Measurements from ENCODE around the gene PTPRC. TPM values are rescaled to one million over a fixed set of nuclear protein-coding genes. Genes with fewer than 3 reads are reported as not detected.

Gene PTPRC
- polyA plus RNA-seq, 4 donors = 1.6 to 17.4 (median 5.3) TPM

GRCh38 chr1:198637916-198638437 is 863 bp upstream of the PTPRC start:
- peak overlapping the region in 2 of 3 donors; percentile 55 to 58 for H3K27ac ChIP-seq (ENCODE audit: low read depth in 1 of 3, low read length in 2 of 3)
- DNase-seq (no peak), FAIRE-seq (no peak)

GRCh38 chr1:198638441-198638840 is 399 bp upstream of the PTPRC start:
- WGBS, 3 donors = 26 to 32% (median 29%) methylated on average over 1 of the region's 1 CpG
- H3K27me3 ChIP-seq (ENCODE audit: control insufficient read depth in 3 of 3, insufficient read depth in 3 of 3, low read length in 3 of 3) = no peaks in the 10 kb centered on the region
- FAIRE-seq (peak; percentile 39), DNase-seq (no peak)
- H3K4me1 ChIP-seq (ENCODE audit: control insufficient read depth in 3 of 3, insufficient read depth in 2 of 3, low read depth in 1 of 3, low read length in 2 of 3) = no peaks in the 10 kb centered on the region
- H3K9me3 ChIP-seq (ENCODE audit: control insufficient read depth in 2 of 2, insufficient read depth in 1 of 2, low read depth in 1 of 2, low read length in 1 of 2) = no peaks in the 10 kb centered on the region
- no peak overlapping the region for H3K4me3 ChIP-seq (ENCODE audit: low read depth in 1 of 3, low read length in 3 of 3)
- peak overlapping the region in 2 of 3 donors; percentile 55 to 58 for H3K27ac ChIP-seq (ENCODE audit: low read depth in 1 of 3, low read length in 2 of 3)
- H3K36me3 ChIP-seq (ENCODE audit: control insufficient read depth in 3 of 3, insufficient read depth in 2 of 3, low read depth in 1 of 3, low read length in 3 of 3) = no peaks in the 10 kb centered on the region

More at GRCh38 chr1:198637916-198638437, 863 bp upstream of the PTPRC start:
- no peaks in the 10 kb centered on the region for H3K27me3 ChIP-seq (ENCODE audit: control insufficient read depth in 3 of 3, insufficient read depth in 3 of 3, low read length in 3 of 3)
- no peaks in the 10 kb centered on the region for H3K9me3 ChIP-seq (ENCODE audit: control insufficient read depth in 2 of 2, insufficient read depth in 1 of 2, low read depth in 1 of 2, low read length in 1 of 2)
- no peak overlapping the region for H3K4me3 ChIP-seq (ENCODE audit: low read depth in 1 of 3, low read length in 3 of 3)
- H3K4me1 ChIP-seq (ENCODE audit: control insufficient read depth in 3 of 3, insufficient read depth in 2 of 3, low read depth in 1 of 3, low read length in 2 of 3) = no peaks in the 10 kb centered on the region
- no peaks in the 10 kb centered on the region for H3K36me3 ChIP-seq (ENCODE audit: control insufficient read depth in 3 of 3, insufficient read depth in 2 of 3, low read depth in 1 of 3, low read length in 3 of 3)
- WGBS, 3 donors = 64 to 85% (median 74%) methylated on average over 1 of the region's 1 CpG

- peak; percentile 39 for FAIRE-seq
- Histone ChIP-seq H3K27me3 (ENCODE audit: control insufficient read depth in 3 of 3, insufficient read depth in 3 of 3, low read length in 3 of 3) (no peaks in the 10 kb centered on the region), H3K27ac (ENCODE audit: low read depth in 1 of 3, low read length in 2 of 3) (no peak overlapping the region), H3K4me3 (ENCODE audit: low read depth in 1 of 3, low read length in 3 of 3) (peak overlapping the region in 1 of 3 donors; percentile 23), H3K36me3 (ENCODE audit: control insufficient read depth in 3 of 3, insufficient read depth in 2 of 3, low read depth in 1 of 3, low read length in 3 of 3) (no peaks in the 10 kb centered on the region), H3K4me1 (ENCODE audit: control insufficient read depth in 3 of 3, insufficient read depth in 2 of 3, low read depth in 1 of 3, low read length in 2 of 3) (no peaks in the 10 kb centered on the region), H3K9me3 (ENCODE audit: control insufficient read depth in 2 of 2, insufficient read depth in 1 of 2, low read depth in 1 of 2, low read length in 1 of 2) (no peaks in the 10 kb centered on the region)
- WGBS, 3 donors = 70 to 79% (median 71%) methylated on average over 1 of the region's 1 CpG
- no peak for DNase-seq
Measured at GRCh38 chr1:198639671-198640143, 867 bp downstream of the PTPRC start.

GRCh38 chr1:198640174-198640573 is 1.3 kb downstream of the PTPRC start:
- Histone ChIP-seq H3K27ac (ENCODE audit: low read depth in 1 of 3, low read length in 2 of 3) (no peak overlapping the region), H3K27me3 (ENCODE audit: control insufficient read depth in 3 of 3, insufficient read depth in 3 of 3, low read length in 3 of 3) (no peaks in the 10 kb centered on the region), H3K4me1 (ENCODE audit: control insufficient read depth in 3 of 3, insufficient read depth in 2 of 3, low read depth in 1 of 3, low read length in 2 of 3) (no peaks in the 10 kb centered on the region), H3K4me3 (ENCODE audit: low read depth in 1 of 3, low read length in 3 of 3) (peak overlapping the region in 1 of 3 donors; percentile 23), H3K9me3 (ENCODE audit: control insufficient read depth in 2 of 2, insufficient read depth in 1 of 2, low read depth in 1 of 2, low read length in 1 of 2) (no peaks in the 10 kb centered on the region), H3K36me3 (ENCODE audit: control insufficient read depth in 3 of 3, insufficient read depth in 2 of 3, low read depth in 1 of 3, low read length in 3 of 3) (no peaks in the 10 kb centered on the region)
- 68 to 85% (median 70%) methylated on average over 2 of the region's 2 CpGs for WGBS, 3 donors
- FAIRE-seq (no peak), DNase-seq (no peak)

- Histone ChIP-seq H3K9me3 (ENCODE audit: control insufficient read depth in 2 of 2, insufficient read depth in 1 of 2, low read depth in 1 of 2, low read length in 1 of 2) (no peaks in the 10 kb centered on the region), H3K27ac (ENCODE audit: low read depth in 1 of 3, low read length in 2 of 3) (peak overlapping the region in 2 of 3 donors; percentile 20 to 75), H3K4me1 (ENCODE audit: control insufficient read depth in 3 of 3, insufficient read depth in 2 of 3, low read depth in 1 of 3, low read length in 2 of 3) (no peaks in the 10 kb centered on the region), H3K36me3 (ENCODE audit: control insufficient read depth in 3 of 3, insufficient read depth in 2 of 3, low read depth in 1 of 3, low read length in 3 of 3) (no peaks in the 10 kb centered on the region), H3K4me3 (ENCODE audit: low read depth in 1 of 3, low read length in 3 of 3) (peak overlapping the region in 2 of 3 donors; percentile 5 to 43), H3K27me3 (ENCODE audit: control insufficient read depth in 3 of 3, insufficient read depth in 3 of 3, low read length in 3 of 3) (no peaks in the 10 kb centered on the region)
- FAIRE-seq (no peak), DNase-seq (no peak)
- WGBS, 3 donors = 29 to 74% (median 37%) methylated on average over 2 of the region's 2 CpGs
Measured at GRCh38 chr1:198641501-198641900, 2.7 kb downstream of the PTPRC start.

- H3K9me3 ChIP-seq (ENCODE audit: control insufficient read depth in 2 of 2, insufficient read depth in 1 of 2, low read depth in 1 of 2, low read length in 1 of 2) = no peaks in the 10 kb centered on the region
- FAIRE-seq = no peak
Measured at GRCh38 chr1:198641966-198642668, 3.3 kb downstream of the PTPRC start.

GRCh38 chr1:198642983-198643382 is 4.1 kb downstream of the PTPRC start:
- FAIRE-seq (no peak), DNase-seq (no peak)
- H3K4me1 ChIP-seq (ENCODE audit: control insufficient read depth in 3 of 3, insufficient read depth in 2 of 3, low read depth in 1 of 3, low read length in 2 of 3) = no peaks in the 10 kb centered on the region
- no peaks in the 10 kb centered on the region for H3K9me3 ChIP-seq (ENCODE audit: control insufficient read depth in 2 of 2, insufficient read depth in 1 of 2, low read depth in 1 of 2, low read length in 1 of 2)
- no peak overlapping the region for H3K27ac ChIP-seq (ENCODE audit: low read depth in 1 of 3, low read length in 2 of 3)
- H3K27me3 ChIP-seq (ENCODE audit: control insufficient read depth in 3 of 3, insufficient read depth in 3 of 3, low read length in 3 of 3) = no peaks in the 10 kb centered on the region
- no peaks in the 10 kb centered on the region for H3K36me3 ChIP-seq (ENCODE audit: control insufficient read depth in 3 of 3, insufficient read depth in 2 of 3, low read depth in 1 of 3, low read length in 3 of 3)
- no peak overlapping the region for H3K4me3 ChIP-seq (ENCODE audit: low read depth in 1 of 3, low read length in 3 of 3)

More at GRCh38 chr1:198641966-198642668, 3.3 kb downstream of the PTPRC start:
- DNase-seq = no peak
- H3K4me3 ChIP-seq (ENCODE audit: low read depth in 1 of 3, low read length in 3 of 3) = no peak overlapping the region
- WGBS, 3 donors = 61 to 65% (median 64%) methylated on average over 5 of the region's 5 CpGs
- no peaks in the 10 kb centered on the region for H3K27me3 ChIP-seq (ENCODE audit: control insufficient read depth in 3 of 3, insufficient read depth in 3 of 3, low read length in 3 of 3)
- no peak overlapping the region for H3K27ac ChIP-seq (ENCODE audit: low read depth in 1 of 3, low read length in 2 of 3)
- H3K36me3 ChIP-seq (ENCODE audit: control insufficient read depth in 3 of 3, insufficient read depth in 2 of 3, low read depth in 1 of 3, low read length in 3 of 3) = no peaks in the 10 kb centered on the region
- no peaks in the 10 kb centered on the region for H3K4me1 ChIP-seq (ENCODE audit: control insufficient read depth in 3 of 3, insufficient read depth in 2 of 3, low read depth in 1 of 3, low read length in 2 of 3)

GRCh38 chr1:198643808-198644207 is 5.0 kb downstream of the PTPRC start:
- WGBS, 3 donors = 53 to 58% (median 58%) methylated on average over 1 of the region's 1 CpG
- Histone ChIP-seq H3K27me3 (ENCODE audit: control insufficient read depth in 3 of 3, insufficient read depth in 3 of 3, low read length in 3 of 3) (no peaks in the 10 kb centered on the region), H3K9me3 (ENCODE audit: control insufficient read depth in 2 of 2, insufficient read depth in 1 of 2, low read depth in 1 of 2, low read length in 1 of 2) (no peaks in the 10 kb centered on the region), H3K27ac (ENCODE audit: low read depth in 1 of 3, low read length in 2 of 3) (no peak overlapping the region), H3K4me3 (ENCODE audit: low read depth in 1 of 3, low read length in 3 of 3) (no peak overlapping the region), H3K4me1 (ENCODE audit: control insufficient read depth in 3 of 3, insufficient read depth in 2 of 3, low read depth in 1 of 3, low read length in 2 of 3) (no peaks in the 10 kb centered on the region), H3K36me3 (ENCODE audit: control insufficient read depth in 3 of 3, insufficient read depth in 2 of 3, low read depth in 1 of 3, low read length in 3 of 3) (no peaks in the 10 kb centered on the region)
- FAIRE-seq (no peak), DNase-seq (no peak)

Measured in small intestine (tissue), 7 donors.